ENCODE data around the gene DNMT3A.

- TF ChIP-seq, protein P1, sequence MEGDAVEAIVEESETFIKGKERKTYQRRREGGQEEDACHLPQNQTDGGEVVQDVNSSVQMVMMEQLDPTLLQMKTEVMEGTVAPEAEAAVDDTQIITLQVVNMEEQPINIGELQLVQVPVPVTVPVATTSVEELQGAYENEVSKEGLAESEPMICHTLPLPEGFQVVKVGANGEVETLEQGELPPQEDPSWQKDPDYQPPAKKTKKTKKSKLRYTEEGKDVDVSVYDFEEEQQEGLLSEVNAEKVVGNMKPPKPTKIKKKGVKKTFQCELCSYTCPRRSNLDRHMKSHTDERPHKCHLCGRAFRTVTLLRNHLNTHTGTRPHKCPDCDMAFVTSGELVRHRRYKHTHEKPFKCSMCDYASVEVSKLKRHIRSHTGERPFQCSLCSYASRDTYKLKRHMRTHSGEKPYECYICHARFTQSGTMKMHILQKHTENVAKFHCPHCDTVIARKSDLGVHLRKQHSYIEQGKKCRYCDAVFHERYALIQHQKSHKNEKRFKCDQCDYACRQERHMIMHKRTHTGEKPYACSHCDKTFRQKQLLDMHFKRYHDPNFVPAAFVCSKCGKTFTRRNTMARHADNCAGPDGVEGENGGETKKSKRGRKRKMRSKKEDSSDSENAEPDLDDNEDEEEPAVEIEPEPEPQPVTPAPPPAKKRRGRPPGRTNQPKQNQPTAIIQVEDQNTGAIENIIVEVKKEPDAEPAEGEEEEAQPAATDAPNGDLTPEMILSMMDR (IDR thresholded peaks at IDR 0.05): peak; percentile 58 to 98 (median 74)
- TF ChIP-seq POLR2A (IDR thresholded peaks at IDR 0.05): no peak
These were observed 35.3 kb upstream of the DNMT3A start for GRCh38 chr2:25376750-25377621.
